Right lobe of liver (tissue), 4 donors: ENCODE results near the gene SLC9A6.

Source experiments
- POLR2A ChIP-seq: fragments of 450-650 bp; IDR thresholded peaks from one replicate; pipeline ENCODE4 v1.6.1; 2017; ENCODE audit warnings: antibody characterized with exemption, mild to moderate bottlenecking
- TF ChIP-seq, protein P1 (sequence below), 4 donors: fragments of 200-600 bp in 3 of 4; fragments of 450-650 bp in 1 of 4; IDR thresholded peaks; one replicate each; pipeline versions ENCODE4 v1.5.1 to v1.8.0; 2016 to 2022; ENCODE audit warnings: antibody characterized with exemption in 4 of 4, mild to moderate bottlenecking in 2 of 4
- donor health status: DM: no; HTN: no; CAD: no.
- donor health status: DM: no; HTN: no; CAD: no.
- donor health status: DM: no; HTN: yes; CAD: no.

GRCh38 chrX:136076942-136077341, 91.7 kb downstream of the SLC9A6 start:
- no peak for TF ChIP-seq POLR2A
- TF ChIP-seq, protein P1, sequence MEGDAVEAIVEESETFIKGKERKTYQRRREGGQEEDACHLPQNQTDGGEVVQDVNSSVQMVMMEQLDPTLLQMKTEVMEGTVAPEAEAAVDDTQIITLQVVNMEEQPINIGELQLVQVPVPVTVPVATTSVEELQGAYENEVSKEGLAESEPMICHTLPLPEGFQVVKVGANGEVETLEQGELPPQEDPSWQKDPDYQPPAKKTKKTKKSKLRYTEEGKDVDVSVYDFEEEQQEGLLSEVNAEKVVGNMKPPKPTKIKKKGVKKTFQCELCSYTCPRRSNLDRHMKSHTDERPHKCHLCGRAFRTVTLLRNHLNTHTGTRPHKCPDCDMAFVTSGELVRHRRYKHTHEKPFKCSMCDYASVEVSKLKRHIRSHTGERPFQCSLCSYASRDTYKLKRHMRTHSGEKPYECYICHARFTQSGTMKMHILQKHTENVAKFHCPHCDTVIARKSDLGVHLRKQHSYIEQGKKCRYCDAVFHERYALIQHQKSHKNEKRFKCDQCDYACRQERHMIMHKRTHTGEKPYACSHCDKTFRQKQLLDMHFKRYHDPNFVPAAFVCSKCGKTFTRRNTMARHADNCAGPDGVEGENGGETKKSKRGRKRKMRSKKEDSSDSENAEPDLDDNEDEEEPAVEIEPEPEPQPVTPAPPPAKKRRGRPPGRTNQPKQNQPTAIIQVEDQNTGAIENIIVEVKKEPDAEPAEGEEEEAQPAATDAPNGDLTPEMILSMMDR (IDR thresholded peaks at IDR 0.05): no peak
